NOMO-1 (cell line): ENCODE results near the gene LRRC27.

ENCODE experiments used
- DNase-seq, 2 experiments: peaks; one replicate each; lab custom pipeline; 2025; ENCODE audit not compliant: unreplicated experiment in 2 of 2; lab: John Stamatoyannopoulos, UW

LRRC27 gene

DNA sequence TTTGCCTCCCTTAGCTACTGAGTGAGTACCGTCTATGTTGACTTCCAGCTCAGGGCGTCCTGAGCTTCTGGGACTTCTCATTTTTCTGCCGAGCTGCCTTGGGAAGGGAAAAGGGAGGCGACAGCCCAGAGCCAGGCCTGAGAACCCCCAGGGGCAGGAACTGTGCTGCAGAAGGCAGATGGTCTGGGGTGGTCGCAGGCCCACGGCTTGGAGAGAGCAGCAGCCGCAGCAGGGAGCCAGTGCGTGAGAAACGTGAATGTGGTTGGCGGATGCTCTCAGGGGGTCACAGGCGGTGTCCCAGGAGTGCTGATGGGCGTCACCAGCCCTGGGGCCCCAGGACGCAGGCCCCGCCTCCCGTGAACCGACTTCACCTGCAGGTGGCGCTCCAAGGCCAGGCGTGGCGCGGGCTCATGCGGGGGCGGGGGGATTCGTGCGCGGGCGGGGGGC, 55.8 kb downstream of the LRRC27 start:
- DNase-seq = peak; percentile 67 to 69

DNA sequence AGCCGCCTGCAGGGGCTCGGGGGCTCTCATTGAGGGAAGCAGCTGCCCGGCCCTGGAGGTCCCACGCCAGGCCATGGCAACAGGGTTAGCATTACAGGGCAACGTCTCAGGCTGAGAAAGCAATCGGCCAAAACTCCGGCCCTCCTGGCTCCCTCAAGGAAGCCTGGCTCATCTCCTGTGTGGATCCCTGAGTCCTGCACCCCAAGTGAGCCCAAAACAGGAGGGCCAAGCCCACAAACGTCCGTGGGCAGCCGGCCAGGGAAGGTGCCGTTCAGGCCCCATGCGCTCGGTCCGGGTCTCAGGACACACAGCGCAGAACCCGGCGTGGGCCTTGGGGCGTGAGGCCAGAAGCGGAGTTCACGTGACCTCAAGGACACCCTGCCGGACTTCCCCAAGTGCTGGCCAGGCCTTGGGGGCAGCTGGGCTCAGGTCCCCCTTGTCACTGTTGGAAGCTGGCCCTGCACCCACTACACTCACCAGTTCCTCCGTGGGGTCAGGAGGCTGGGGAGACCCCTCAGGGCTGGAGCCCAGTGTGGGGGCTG, 57.0 kb downstream of the LRRC27 start:
- no peak for DNase-seq

DNA sequence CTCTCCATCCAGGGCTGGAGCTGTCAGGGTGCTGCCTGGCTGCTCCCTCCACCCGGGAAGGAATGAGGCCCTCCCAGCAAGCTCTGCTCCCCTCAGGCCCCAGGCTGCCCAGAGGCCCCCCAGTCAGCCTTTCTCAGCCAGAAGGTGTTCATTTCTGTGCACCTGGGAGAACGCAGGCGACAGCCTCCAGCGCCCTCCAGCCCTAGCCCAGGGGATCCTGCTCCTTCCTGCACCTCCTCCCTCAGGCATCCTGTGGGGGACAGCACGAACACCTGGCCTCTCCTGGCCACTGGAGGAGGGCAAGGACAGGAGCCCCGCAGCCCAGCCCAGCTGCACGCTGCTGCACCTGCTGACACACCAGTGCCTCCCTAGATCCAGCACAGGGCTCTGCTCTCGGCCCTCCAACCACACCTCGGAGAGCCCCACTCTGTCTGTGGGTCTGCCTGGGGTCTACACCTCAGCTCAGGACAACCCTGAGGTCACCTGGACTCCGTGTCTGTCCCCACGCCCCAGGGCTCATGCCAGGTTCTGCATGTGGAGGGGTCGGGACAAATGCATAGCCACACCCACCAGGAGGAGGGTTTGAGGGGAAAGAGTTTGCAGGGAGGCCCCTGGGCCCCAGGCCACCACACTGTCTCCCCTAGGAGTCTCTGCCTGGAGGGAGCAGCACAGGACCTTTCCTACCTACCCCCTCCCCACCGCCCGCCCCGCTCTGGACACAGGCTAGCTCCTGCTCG, 57.6 kb downstream of the LRRC27 start:
- DNase-seq = no peak

DNA sequence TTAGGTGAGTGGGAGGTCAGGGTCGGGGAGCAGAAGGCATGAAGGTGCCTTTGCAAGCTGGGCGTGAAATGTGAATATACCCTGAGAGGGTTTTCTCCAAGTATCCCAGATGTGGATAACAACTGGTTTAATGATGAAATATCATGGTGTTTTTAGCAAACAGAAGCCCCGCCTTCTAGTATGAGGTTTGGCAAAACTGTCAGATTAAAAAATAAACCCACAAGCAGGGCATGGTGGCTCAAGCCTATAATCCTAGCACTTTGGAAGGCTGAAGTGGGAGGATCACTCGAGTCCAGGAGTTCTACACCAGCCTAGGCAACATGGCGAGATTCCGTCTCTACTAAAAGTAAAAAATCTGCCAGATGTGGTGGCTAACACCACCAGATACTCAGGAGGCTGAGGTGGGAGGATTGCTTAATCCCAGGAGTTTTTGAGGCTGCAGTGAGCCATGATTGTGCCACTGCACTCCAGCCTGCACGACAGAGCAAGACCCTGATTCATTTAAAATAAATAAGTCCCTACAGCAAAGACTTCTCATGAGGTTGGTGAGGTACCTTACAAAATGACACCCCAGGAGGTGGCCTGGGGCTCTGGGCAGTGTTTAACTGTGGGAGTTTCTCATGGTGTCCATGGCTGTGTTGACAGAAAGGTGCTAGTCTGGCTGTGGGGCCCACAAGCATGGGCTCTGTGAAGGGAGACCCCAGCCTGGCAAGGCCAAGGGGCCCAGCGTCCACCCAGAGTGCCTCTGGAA, 58.4 kb downstream of the LRRC27 start:
- no peak for DNase-seq

DNA sequence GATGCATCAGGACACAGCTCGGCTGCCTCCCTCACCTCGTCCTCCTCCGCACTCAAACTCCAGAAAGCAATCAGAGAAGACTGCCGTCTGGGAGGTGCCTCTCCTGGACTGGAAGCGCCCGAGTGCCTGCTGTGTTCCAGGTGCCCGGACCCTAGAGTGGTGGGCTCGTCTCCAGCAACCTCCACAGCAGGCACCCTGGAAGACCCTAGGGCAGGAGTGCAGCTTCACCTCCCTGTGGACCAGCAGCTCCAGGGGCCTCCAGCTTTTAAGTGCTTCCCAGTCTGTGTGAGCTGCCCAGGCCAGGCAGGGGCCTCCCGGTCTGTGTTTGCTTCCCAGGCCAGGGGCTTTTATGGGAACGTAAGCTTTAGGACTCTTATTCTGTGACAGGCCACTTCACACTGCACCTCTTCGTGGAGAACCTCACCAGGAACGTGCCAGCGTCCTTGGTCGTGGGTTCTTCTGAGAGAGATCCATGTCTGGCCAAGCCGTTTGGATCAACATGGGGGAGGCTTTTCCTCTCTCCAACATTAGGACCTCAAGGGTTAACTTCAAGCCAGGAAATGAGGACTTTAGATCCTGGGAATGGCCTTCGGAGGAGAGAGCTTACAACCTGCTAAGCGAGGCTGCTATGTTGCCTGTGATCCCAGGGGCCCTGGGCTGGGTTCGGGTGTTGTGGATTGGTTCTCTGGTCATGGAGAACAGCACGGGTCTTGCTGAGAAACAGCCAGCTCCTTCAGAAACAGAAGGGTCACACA, 59.1 kb downstream of the LRRC27 start:
- no peak for DNase-seq

DNA sequence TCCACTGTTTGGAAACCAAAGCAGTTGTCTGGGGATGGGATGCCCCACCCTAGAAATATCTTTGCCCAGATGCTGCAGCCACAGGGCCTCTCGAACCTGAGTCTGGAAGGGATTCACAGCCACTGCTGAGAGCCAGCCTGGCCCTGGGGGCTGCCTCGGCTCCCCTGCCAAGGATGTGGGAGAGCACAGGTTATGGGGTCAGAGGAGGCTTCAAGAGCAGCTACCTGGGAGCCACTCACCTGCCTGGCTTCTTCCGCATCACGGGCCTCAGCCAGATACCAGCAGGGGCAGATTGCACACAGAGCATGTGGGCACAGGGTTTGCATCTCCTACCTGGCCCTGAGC, 59.7 kb downstream of the LRRC27 start:
- no peak for DNase-seq

DNA sequence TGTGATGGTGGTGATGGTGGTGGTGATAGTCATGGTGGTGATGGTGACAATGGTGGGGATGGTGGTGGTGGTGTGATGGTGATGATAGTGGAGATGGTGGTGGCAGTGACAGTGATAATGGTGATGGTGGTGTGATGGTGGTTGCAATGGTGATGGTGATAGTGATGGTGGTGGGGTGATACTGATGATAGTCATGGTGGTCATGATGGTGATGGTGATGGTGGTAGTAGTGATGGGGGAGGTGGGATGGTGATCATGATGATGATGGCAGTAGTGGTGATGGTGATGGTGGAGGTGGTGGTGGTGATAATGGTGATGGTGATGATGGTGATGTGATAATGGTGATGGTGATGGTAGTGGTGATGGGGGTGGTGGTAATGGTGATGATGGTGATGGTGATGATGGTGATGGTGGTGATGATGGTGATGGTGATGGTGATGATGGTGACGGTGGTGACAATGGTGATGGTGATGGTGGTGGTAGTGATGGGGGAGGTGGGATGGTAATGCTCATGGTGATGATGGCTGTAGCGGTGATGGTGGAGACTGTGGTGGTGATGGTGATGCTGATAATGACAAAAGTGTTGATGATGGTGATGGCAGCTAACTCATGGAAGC, 60.3 kb downstream of the LRRC27 start:
- DNase-seq = no peak

GRCh38 chr10:132392811-132393694, 61.1 kb downstream of the LRRC27 start:
- no peak for DNase-seq

GRCh38 chr10:132393695-132394181, 61.7 kb downstream of the LRRC27 start:
- no peak for DNase-seq

- DNase-seq = no peak
Observed at GRCh38 chr10:132394201-132394811, 62.3 kb downstream of the LRRC27 start.

DNA sequence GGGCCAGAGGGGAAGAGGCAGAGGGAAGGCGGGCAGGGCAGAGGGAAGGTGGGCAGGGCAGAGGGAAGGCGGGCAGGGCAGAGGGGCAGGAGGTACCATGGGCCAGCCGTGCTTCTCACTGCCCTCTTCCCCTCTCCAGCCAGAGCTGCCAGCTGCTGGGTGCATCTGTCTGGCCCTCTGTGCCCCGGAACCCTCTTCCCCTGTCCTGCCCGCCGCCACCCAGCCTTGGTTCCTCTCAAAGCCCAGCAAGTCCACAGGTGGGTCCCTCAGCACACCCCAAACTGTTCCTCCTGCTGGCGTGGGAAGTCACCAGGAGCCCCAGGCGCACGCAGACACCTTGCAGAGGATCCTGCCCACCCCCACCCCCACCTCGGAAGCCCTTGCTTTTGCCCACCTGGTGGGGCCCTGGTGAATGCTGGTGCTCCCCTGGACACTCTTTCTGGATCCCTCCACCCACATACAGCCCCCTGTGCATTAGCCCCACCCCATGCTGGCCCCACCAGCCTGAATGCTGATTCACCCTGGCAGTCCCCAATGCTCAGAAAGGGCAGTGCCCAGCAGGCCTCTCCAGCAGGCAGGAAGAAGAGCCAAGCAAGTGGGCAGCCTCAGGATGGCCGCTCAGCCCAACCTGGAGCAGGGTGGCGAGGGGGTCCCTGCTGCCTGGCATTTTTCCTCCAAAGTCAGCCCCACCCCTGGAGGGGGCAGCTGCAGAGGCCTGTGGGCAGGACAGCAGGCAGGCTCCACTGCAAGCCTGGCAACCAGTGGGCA, 63.1 kb downstream of the LRRC27 start:
- DNase-seq = no peak

DNA sequence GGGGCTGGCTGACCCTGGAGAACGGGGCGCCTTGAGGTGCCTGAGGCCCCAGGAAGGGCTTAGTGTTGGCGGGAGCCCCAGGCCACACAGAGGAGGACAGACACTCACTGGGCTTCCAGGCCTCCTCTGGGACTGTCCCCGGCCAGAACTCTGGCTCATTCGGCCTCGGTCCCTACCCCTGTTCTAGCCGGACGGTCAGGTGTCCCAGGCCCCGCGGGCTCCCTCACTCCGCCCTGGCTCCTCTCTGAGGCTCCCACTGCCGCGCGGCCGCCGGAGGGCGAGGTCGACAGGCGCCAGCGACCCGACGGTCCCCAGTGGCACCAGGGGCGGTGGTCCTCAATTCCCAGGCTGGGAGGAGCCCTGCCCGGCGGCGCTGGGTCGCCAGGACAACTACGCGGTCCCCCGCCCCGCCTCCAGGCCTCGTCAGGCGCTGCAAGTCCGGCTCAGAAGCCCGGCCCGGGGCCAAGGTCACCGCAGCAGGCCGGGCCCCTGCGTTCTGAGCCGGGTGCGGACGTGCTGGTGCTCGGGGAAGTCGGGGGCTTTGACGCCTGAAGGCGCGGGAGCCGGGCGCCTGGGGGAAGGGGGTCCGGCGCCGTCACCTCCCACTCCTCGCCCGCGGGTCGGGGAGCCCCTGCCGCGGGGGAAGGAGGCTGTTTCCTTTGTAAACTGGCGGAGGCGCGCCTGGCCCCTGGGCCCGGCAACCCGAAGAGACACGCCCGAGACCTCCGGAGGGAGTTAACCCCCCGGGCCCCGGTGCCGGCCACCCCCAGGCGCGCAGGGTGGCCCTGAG, 63.9 kb downstream of the LRRC27 start:
- no peak for DNase-seq

DNA sequence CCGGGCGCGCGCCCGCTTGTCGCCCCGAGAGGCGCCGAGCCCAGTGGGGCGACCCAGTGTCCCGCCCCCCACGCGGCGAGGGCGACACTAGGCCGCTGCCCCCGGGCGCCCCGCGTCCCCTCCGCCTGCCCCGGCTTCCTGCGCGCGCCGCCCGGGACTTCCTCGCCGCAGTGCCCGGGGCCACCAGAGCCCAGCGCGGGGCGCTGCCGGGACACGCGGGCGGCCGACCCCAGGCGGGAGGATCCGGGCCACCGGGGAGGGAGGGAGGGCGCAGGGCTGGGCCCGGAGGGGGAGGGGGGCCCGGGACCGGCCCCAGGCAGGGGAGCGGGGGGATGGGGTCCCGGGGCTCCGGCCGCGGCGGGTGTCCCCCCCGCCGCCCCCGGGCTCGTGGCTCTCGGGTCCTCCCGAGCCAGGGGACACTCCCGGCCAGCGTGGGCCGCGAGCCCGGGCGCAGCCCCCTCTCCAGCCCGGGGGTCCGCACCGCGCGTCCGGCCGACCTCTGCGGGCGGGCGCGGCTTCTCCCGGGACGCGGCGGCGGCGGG, 64.6 kb downstream of the LRRC27 start:
- peak; percentile 43 to 70 for DNase-seq

- peak; percentile 13 to 48 for DNase-seq
Observed at GRCh38 chr10:132397036-132397541, 65.1 kb downstream of the LRRC27 start, which contains the start of gene PWWP2B. Gene PWWP2B, plus strand, starts transcription at chr10:132397200. Its CDS starts 27 bp downstream, at chr10:132397227.

- DNase-seq = peak in 1 of 2 experiments; percentile 47
Observed at GRCh38 chr10:132397671-132398565, 65.9 kb downstream of the LRRC27 start.

DNA sequence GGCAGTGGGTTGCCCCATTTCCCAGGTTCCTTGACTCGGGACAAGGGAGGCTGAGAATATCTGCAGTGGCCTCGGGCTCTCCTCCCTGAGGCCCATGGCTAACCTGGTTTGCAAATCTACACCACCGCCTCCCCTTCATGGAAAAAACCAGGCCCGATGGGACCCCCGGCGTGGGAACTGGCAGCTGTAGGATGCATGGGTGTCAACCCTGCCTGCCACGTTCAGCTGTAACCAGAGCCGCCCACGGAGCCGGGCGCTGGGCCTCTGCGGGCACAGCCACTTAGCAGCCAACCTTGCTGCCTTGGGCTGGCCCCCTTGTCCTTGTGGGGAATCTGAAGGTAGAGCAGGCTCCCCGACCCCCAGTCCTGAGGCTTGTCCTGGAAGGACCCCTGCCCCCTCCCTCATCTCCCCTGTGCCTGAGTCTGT, 66.6 kb downstream of the LRRC27 start:
- no peak for DNase-seq
